H1 (cell line): ENCODE measurements around the gene TNS1. TPM values are rescaled to one million over a fixed set of nuclear protein-coding genes. Genes with fewer than 3 reads are reported as not detected.

Experiments used
- ASH2L ChIP-seq: fragments of 200-600, 300-600 bp; sonication (generic); IDR thresholded peaks from one replicate; pipeline ENCODE4 v1.7.1; 2017; ENCODE audit warnings: low read length
- HDAC2 ChIP-seq, 2 experiments: fragments of 300-600 bp in 1 of 2; sonication (generic) in 1 of 2; IDR thresholded peaks; 2 replicates each; pipeline ENCODE4 v1.6.1; 2011 to 2012; ENCODE audit warnings: low read depth in 2 of 2, low read length in 2 of 2, mild to moderate bottlenecking in 2 of 2, moderate library complexity in 2 of 2, borderline replicate concordance in 1 of 2, inconsistent platforms in 1 of 2
- RBBP5 ChIP-seq: IDR thresholded peaks from 2 replicates; pipeline ENCODE4 v1.7.1; 2012; ENCODE audit warnings: low read depth, mild to moderate bottlenecking, inconsistent platforms, low read length, moderate library complexity, borderline replicate concordance
- SIN3A ChIP-seq, 2 experiments: IDR thresholded peaks in 1 of 2; conservative IDR thresholded peaks in 1 of 2; 2 replicates each; pipeline ENCODE4 v1.6.1; 2011 to 2012; ENCODE audit warnings: low read length in 2 of 2, improper control_type of control experiment in 1 of 2, low read depth in 1 of 2, mild to moderate bottlenecking in 1 of 2
- TEAD4 ChIP-seq: IDR thresholded peaks from 2 replicates; pipeline ENCODE4 v1.6.1; 2012; ENCODE audit warnings: low read depth, low read length, inconsistent platforms, mixed read lengths
- polyA plus RNA-seq, 7 experiments: library from polyadenylated mRNA; depleted of rRNA in 3 of 7; stranded (reverse) in 5 of 7; unstranded in 2 of 7; fragments of >200 nt in 5 of 7; fragments of 200-250 nt in 2 of 7; gene quantifications; 1 replicate in 5 of 7; 2 replicates in 1 of 7; 4 replicates in 1 of 7; pipeline versions ENCODE4 v1.2.1 to v1.2.3, GENCODE V29; 2011 to 2013; ENCODE audit warnings: missing spikeins in 2 of 7, mixed read lengths in 2 of 7
- total RNA-seq: library from RNA; stranded (reverse); fragmentation: NEBNext Ultra II Directional; extraction: Animal tissue kit (Norgen Biotek cat#: 25700); gene quantifications from 2 replicates; pipeline ENCODE4 v1.2.1, GENCODE V29; 2021
- TF ChIP-seq, protein P1 (sequence below): fragments of 300-600 bp; sonication (generic); IDR thresholded peaks from 2 replicates; pipeline ENCODE4 v1.7.1; 2012; ENCODE audit warnings: low read length, moderate library complexity, mild to moderate bottlenecking, inconsistent platforms; ENCODE audit not compliant: insufficient replicate concordance

TNS1 gene
- total and polyA plus RNA-seq, 2 of the 8 experiments (the other 6 are each of a cell fraction or from before 2014, with no cell fraction given): 1.5 to 5.1 TPM

DNA sequence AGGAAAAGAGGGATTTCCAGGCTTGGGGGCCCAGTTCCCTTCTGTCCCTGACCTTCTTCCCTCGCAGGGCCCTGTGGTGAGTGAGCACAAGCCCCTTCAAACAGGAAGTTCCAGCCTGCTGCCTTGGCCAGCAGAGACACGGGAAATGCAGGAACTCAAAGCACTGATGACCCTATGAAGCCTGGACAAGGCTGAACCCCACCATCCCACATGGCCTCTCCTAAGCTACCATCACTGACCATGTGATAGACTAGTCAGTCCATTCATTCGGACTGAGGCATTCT, 196.4 kb downstream of the TNS1 start (continued):
- TF ChIP-seq, protein P1, sequence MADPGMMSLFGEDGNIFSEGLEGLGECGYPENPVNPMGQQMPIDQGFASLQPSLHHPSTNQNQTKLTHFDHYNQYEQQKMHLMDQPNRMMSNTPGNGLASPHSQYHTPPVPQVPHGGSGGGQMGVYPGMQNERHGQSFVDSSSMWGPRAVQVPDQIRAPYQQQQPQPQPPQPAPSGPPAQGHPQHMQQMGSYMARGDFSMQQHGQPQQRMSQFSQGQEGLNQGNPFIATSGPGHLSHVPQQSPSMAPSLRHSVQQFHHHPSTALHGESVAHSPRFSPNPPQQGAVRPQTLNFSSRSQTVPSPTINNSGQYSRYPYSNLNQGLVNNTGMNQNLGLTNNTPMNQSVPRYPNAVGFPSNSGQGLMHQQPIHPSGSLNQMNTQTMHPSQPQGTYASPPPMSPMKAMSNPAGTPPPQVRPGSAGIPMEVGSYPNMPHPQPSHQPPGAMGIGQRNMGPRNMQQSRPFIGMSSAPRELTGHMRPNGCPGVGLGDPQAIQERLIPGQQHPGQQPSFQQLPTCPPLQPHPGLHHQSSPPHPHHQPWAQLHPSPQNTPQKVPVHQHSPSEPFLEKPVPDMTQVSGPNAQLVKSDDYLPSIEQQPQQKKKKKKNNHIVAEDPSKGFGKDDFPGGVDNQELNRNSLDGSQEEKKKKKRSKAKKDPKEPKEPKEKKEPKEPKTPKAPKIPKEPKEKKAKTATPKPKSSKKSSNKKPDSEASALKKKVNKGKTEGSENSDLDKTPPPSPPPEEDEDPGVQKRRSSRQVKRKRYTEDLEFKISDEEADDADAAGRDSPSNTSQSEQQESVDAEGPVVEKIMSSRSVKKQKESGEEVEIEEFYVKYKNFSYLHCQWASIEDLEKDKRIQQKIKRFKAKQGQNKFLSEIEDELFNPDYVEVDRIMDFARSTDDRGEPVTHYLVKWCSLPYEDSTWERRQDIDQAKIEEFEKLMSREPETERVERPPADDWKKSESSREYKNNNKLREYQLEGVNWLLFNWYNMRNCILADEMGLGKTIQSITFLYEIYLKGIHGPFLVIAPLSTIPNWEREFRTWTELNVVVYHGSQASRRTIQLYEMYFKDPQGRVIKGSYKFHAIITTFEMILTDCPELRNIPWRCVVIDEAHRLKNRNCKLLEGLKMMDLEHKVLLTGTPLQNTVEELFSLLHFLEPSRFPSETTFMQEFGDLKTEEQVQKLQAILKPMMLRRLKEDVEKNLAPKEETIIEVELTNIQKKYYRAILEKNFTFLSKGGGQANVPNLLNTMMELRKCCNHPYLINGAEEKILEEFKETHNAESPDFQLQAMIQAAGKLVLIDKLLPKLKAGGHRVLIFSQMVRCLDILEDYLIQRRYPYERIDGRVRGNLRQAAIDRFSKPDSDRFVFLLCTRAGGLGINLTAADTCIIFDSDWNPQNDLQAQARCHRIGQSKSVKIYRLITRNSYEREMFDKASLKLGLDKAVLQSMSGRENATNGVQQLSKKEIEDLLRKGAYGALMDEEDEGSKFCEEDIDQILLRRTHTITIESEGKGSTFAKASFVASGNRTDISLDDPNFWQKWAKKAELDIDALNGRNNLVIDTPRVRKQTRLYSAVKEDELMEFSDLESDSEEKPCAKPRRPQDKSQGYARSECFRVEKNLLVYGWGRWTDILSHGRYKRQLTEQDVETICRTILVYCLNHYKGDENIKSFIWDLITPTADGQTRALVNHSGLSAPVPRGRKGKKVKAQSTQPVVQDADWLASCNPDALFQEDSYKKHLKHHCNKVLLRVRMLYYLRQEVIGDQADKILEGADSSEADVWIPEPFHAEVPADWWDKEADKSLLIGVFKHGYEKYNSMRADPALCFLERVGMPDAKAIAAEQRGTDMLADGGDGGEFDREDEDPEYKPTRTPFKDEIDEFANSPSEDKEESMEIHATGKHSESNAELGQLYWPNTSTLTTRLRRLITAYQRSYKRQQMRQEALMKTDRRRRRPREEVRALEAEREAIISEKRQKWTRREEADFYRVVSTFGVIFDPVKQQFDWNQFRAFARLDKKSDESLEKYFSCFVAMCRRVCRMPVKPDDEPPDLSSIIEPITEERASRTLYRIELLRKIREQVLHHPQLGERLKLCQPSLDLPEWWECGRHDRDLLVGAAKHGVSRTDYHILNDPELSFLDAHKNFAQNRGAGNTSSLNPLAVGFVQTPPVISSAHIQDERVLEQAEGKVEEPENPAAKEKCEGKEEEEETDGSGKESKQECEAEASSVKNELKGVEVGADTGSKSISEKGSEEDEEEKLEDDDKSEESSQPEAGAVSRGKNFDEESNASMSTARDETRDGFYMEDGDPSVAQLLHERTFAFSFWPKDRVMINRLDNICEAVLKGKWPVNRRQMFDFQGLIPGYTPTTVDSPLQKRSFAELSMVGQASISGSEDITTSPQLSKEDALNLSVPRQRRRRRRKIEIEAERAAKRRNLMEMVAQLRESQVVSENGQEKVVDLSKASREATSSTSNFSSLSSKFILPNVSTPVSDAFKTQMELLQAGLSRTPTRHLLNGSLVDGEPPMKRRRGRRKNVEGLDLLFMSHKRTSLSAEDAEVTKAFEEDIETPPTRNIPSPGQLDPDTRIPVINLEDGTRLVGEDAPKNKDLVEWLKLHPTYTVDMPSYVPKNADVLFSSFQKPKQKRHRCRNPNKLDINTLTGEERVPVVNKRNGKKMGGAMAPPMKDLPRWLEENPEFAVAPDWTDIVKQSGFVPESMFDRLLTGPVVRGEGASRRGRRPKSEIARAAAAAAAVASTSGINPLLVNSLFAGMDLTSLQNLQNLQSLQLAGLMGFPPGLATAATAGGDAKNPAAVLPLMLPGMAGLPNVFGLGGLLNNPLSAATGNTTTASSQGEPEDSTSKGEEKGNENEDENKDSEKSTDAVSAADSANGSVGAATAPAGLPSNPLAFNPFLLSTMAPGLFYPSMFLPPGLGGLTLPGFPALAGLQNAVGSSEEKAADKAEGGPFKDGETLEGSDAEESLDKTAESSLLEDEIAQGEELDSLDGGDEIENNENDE: no peak
- no peak for TF ChIP-seq SIN3A (conservative IDR thresholded peaks at IDR 0.05 in 1 of 2, IDR thresholded peaks at IDR 0.05 in 1 of 2; ENCODE audit: low read depth in 1 of 2, low read length in 2 of 2)
- no peak for TF ChIP-seq TEAD4
- TF ChIP-seq HDAC2 (IDR thresholded peaks at IDR 0.05; ENCODE audit: borderline replicate concordance in 1 of 2, low read depth in 2 of 2, low read length in 2 of 2): no peak
- TF ChIP-seq RBBP5: no peak
- TF ChIP-seq ASH2L: no peak
- TF ChIP-seq, all 59 proteins: peak for 0
